Esophagus muscularis mucosa (tissue), 4 donors: Measurements from ENCODE around the gene CCDC77. TPM values are rescaled to one million over a fixed set of nuclear protein-coding genes. Genes with fewer than 3 reads are reported as not detected.

Experiments used
- DNase-seq: peaks from one replicate; pipeline ENCODE4 v3.0.0-alpha.2; 2017; ENCODE audit errors: extremely low spot score
- H3K27ac ChIP-seq, 4 donors: fragments of 200-600 bp; sonication (generic); replicated peaks in 1 of 4; 1 replicate in 3 of 4; 2 replicates in 1 of 4; pipeline ENCODE4 v1.5.1; 2016 to 2019; ENCODE audit warnings: mild to moderate bottlenecking in 1 of 4
- H3K27me3 ChIP-seq, 4 donors: fragments of 200-600 bp; sonication (generic); one replicate each; pipeline versions ENCODE4 v1.5.1 to v1.6.0; 2016 to 2019
- H3K36me3 ChIP-seq, 4 donors: fragments of 200-600 bp; sonication (generic); one replicate each; pipeline ENCODE4 v1.5.1; 2016 to 2019
- H3K4me1 ChIP-seq, 4 donors: fragments of 200-600 bp; sonication (generic); one replicate each; pipeline ENCODE4 v1.5.1; 2016 to 2019
- H3K4me3 ChIP-seq, 4 donors: fragments of 200-600 bp; sonication (generic); 1 replicate in 2 of 4; 2 replicates in 2 of 4; pipeline ENCODE4 v1.5.1; 2016 to 2019; ENCODE audit warnings: mild to moderate bottlenecking in 4 of 4, moderate library complexity in 1 of 4
- H3K9me3 ChIP-seq, 4 donors: fragments of 200-600 bp; sonication (generic); 1 replicate in 3 of 4; 2 replicates in 1 of 4; pipeline ENCODE4 v1.5.1; 2016 to 2019
- CTCF ChIP-seq, 3 experiments: fragments of 200-600 bp in 2 of 3; fragments of 450-650 bp in 1 of 3; sonication (generic) in 2 of 3; IDR thresholded peaks; one replicate each; pipeline ENCODE4 v1.5.1; 2017 to 2019; ENCODE audit warnings: antibody characterized with exemption in 3 of 3, mild to moderate bottlenecking in 2 of 3, moderate library complexity in 1 of 3
- EP300 ChIP-seq: sonication (generic); formaldehyde crosslinking; IDR thresholded peaks from one replicate; pipeline ENCODE4 v1.6.1; 2017; ENCODE audit warnings: antibody characterized with exemption
- POLR2A ChIP-seq: fragments of 450-650 bp; IDR thresholded peaks from one replicate; pipeline ENCODE4 v1.6.1; 2017; ENCODE audit warnings: antibody characterized with exemption, moderate library complexity, mild to moderate bottlenecking, low read depth
- POLR2AphosphoS5 ChIP-seq, 2 donors: sonication (generic); formaldehyde crosslinking; IDR thresholded peaks; one replicate each; pipeline ENCODE4 v1.6.1; 2017; ENCODE audit warnings: antibody characterized with exemption in 2 of 2
- WGBS: methylation state at CpG from one replicate; pipeline ENCODE4 v1.1.5; 2018; 5-methylcytosine and 5-hydroxymethylcytosine counted together
- intact Hi-C: fragments of 100-400 bp; cut with DNase I; formaldehyde crosslinking; loops from one replicate; pipeline ENCODE4 v1.15.1; 2023
- total RNA-seq, 4 donors: library from RNA; depleted of rRNA; stranded (reverse); fragments of >200 nt; gene quantifications; one replicate each; pipeline versions ENCODE4 v1.1.0 to v1.2.1, GENCODE V29; 2016

CCDC77 gene
- total RNA-seq, 4 donors from 2014 or later: 3.8 to 7.1 (median 5.0) TPM

- Histone ChIP-seq H3K9me3 (no peaks in the 10 kb centered on the region), H3K4me1 (no peaks in the 10 kb centered on the region), H3K27ac (no peak overlapping the region), H3K36me3 (no peaks in the 10 kb centered on the region), H3K27me3 (peaks cover 0 to 61% (median 7%) of the 10 kb centered on the region in 4 donors), H3K4me3 (no peak overlapping the region)
- no peak for TF ChIP-seq POLR2A
- TF ChIP-seq CTCF (IDR thresholded peaks at IDR 0.05): no peak
- no peak for TF ChIP-seq POLR2AphosphoS5 (IDR thresholded peaks at IDR 0.05)
- TF ChIP-seq EP300: no peak
- intact Hi-C loops: no loop called here
- WGBS: 76% methylated on average over 4 of the region's 4 CpGs
- no peak for DNase-seq
Measured at GRCh38 chr12:449203-449602, 47.8 kb downstream of the CCDC77 start.

- intact Hi-C loops: no loop called here
- 77% methylated on average over 3 of the region's 3 CpGs for WGBS
- TF ChIP-seq POLR2A (no peak), CTCF (IDR thresholded peaks at IDR 0.05) (no peak), POLR2AphosphoS5 (IDR thresholded peaks at IDR 0.05) (no peak), EP300 (no peak)
- Histone ChIP-seq H3K4me1 (no peaks in the 10 kb centered on the region), H3K27me3 (peaks cover 0 to 61% (median 7%) of the 10 kb centered on the region in 4 donors), H3K36me3 (no peaks in the 10 kb centered on the region), H3K4me3 (no peak overlapping the region), H3K27ac (no peak overlapping the region), H3K9me3 (no peaks in the 10 kb centered on the region)
- DNase-seq: no peak
Measured at GRCh38 chr12:450438-450837, 49.0 kb downstream of the CCDC77 start.

GRCh38 chr12:452667-453210 lies 51.3 kb downstream of the CCDC77 start:
- Histone ChIP-seq H3K9me3 (no peaks in the 10 kb centered on the region), H3K27ac (no peak overlapping the region), H3K4me3 (no peak overlapping the region), H3K36me3 (no peaks in the 10 kb centered on the region), H3K4me1 (no peaks in the 10 kb centered on the region), H3K27me3 (peaks cover 0 to 47% (median 7%) of the 10 kb centered on the region in 4 donors)
- WGBS: 86% methylated on average over 7 of the region's 25 CpGs
- TF ChIP-seq CTCF (IDR thresholded peaks at IDR 0.05) (no peak), POLR2AphosphoS5 (IDR thresholded peaks at IDR 0.05) (no peak), EP300 (no peak), POLR2A (no peak)
- DNase-seq: no peak
- intact Hi-C loops: no loop called here

GRCh38 chr12:454833-455232 lies 53.4 kb downstream of the CCDC77 start:
- H3K27me3 ChIP-seq: peaks cover 0 to 56% (median 10%) of the 10 kb centered on the region in 4 donors
- no peak overlapping the region for H3K4me3 ChIP-seq
- TF ChIP-seq POLR2AphosphoS5 (IDR thresholded peaks at IDR 0.05): no peak
- no peaks in the 10 kb centered on the region for H3K36me3 ChIP-seq
- intact Hi-C loops: loop anchor here (5.0 kb wide), 1 partner anchor 92 kb away; no protein-coding TSS in a partner anchor
- no peak overlapping the region for H3K27ac ChIP-seq
- peaks cover 5 to 10% (median 8%) of the 10 kb centered on the region in 4 donors for H3K4me1 ChIP-seq
- DNase-seq: no peak
- no peaks in the 10 kb centered on the region for H3K9me3 ChIP-seq
- WGBS: 50% methylated on average over 1 of the region's 1 CpG

- TF ChIP-seq POLR2AphosphoS5 (IDR thresholded peaks at IDR 0.05) (no peak), EP300 (no peak), CTCF (IDR thresholded peaks at IDR 0.05) (no peak), POLR2A (no peak)
- Histone ChIP-seq H3K27ac (no peak overlapping the region), H3K4me3 (no peak overlapping the region), H3K9me3 (no peaks in the 10 kb centered on the region), H3K27me3 (peaks cover 0 to 55% (median 9%) of the 10 kb centered on the region in 4 donors), H3K4me1 (peaks cover 9 to 18% (median 17%) of the 10 kb centered on the region in 4 donors), H3K36me3 (no peaks in the 10 kb centered on the region)
- no peak for DNase-seq
- intact Hi-C loops: loop anchor here (5.0 kb wide), 1 partner anchor 91 kb away; no protein-coding TSS in a partner anchor
- 79% methylated on average over 2 of the region's 2 CpGs for WGBS
Measured at GRCh38 chr12:455821-456220, 54.4 kb downstream of the CCDC77 start.
